Measurements from ENCODE around the gene SLC12A3. TPM values are rescaled to one million over a fixed set of nuclear protein-coding genes. Genes with fewer than 3 reads are reported as not detected.

Gene SLC12A3, protein sequence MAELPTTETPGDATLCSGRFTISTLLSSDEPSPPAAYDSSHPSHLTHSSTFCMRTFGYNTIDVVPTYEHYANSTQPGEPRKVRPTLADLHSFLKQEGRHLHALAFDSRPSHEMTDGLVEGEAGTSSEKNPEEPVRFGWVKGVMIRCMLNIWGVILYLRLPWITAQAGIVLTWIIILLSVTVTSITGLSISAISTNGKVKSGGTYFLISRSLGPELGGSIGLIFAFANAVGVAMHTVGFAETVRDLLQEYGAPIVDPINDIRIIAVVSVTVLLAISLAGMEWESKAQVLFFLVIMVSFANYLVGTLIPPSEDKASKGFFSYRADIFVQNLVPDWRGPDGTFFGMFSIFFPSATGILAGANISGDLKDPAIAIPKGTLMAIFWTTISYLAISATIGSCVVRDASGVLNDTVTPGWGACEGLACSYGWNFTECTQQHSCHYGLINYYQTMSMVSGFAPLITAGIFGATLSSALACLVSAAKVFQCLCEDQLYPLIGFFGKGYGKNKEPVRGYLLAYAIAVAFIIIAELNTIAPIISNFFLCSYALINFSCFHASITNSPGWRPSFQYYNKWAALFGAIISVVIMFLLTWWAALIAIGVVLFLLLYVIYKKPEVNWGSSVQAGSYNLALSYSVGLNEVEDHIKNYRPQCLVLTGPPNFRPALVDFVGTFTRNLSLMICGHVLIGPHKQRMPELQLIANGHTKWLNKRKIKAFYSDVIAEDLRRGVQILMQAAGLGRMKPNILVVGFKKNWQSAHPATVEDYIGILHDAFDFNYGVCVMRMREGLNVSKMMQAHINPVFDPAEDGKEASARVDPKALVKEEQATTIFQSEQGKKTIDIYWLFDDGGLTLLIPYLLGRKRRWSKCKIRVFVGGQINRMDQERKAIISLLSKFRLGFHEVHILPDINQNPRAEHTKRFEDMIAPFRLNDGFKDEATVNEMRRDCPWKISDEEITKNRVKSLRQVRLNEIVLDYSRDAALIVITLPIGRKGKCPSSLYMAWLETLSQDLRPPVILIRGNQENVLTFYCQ
- total RNA-seq = not detected

DNA sequence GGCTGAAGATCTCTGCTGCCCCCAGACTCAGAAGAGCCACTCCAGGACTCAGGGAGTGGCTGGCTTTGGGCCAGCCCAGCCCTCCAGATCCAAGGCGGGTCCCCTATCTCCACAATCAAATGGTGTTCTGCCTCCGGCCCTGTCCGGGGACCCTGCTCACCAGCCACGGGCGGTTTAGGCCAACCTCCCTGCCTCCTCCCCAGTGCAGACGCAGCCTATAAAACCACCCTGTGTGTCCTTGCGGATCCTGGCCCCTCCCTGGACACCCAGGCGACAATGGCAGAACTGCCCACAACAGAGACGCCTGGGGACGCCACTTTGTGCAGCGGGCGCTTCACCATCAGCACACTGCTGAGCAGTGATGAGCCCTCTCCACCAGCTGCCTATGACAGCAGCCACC is at the start of gene SLC12A3:
TSS of gene SLC12A3 (plus strand) at position 248 of the 400 bp plus-strand sequence. CDS start at position 277, 29 bp downstream.
- TF ChIP-seq POLR2A (IDR thresholded peaks at IDR 0.05) (no peak), POLR2AphosphoS5 (IDR thresholded peaks at IDR 0.05) (no peak)
- TF ChIP-seq, protein P1, sequence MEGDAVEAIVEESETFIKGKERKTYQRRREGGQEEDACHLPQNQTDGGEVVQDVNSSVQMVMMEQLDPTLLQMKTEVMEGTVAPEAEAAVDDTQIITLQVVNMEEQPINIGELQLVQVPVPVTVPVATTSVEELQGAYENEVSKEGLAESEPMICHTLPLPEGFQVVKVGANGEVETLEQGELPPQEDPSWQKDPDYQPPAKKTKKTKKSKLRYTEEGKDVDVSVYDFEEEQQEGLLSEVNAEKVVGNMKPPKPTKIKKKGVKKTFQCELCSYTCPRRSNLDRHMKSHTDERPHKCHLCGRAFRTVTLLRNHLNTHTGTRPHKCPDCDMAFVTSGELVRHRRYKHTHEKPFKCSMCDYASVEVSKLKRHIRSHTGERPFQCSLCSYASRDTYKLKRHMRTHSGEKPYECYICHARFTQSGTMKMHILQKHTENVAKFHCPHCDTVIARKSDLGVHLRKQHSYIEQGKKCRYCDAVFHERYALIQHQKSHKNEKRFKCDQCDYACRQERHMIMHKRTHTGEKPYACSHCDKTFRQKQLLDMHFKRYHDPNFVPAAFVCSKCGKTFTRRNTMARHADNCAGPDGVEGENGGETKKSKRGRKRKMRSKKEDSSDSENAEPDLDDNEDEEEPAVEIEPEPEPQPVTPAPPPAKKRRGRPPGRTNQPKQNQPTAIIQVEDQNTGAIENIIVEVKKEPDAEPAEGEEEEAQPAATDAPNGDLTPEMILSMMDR (IDR thresholded peaks at IDR 0.05) = no peak
- H3K4me3 ChIP-seq = no peak within 1 kb of the TSS
- H3K36me3 ChIP-seq = no peaks in the 10 kb centered on the region
- H3K27me3 ChIP-seq = no peaks in the 10 kb centered on the region
- no peak within 1 kb of the TSS for H3K27ac ChIP-seq
- no peaks in the 10 kb centered on the region for H3K4me1 ChIP-seq
- DNase-seq (ENCODE audit: low spot score in 2 of 2) = no peak
- H3K9me3 ChIP-seq = no peaks in the 10 kb centered on the region
- intact Hi-C loops (cut with DNase I; ENCODE audit: low total_unique reads) = no loop called here

DNA sequence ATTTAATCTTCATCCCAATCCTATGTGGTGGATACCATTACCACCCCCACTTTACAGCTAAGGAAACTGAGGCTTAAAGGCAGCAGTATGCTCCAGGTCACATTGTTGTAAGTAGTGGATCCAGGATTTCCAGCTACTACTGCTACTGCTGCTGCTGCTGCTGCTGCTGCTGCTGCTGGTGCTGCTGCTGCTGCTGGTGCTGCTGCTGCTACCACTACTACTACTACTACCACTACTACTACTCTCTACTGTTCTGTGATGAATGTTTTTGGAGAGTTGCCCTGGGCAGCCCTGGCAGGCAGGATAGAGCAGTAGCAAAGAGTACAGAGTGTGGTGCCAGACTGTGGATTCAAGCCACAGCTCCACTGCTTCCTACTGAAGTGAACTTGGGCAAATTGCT is 49.3 kb upstream of the SLC12A3 start:
- TF ChIP-seq, protein P1 (IDR thresholded peaks at IDR 0.05) = no peak
- TF ChIP-seq POLR2AphosphoS5 (IDR thresholded peaks at IDR 0.05) = no peak
- no peak for TF ChIP-seq POLR2A (IDR thresholded peaks at IDR 0.05)
- intact Hi-C loops (cut with DNase I; ENCODE audit: low total_unique reads) = no loop called here

DNA sequence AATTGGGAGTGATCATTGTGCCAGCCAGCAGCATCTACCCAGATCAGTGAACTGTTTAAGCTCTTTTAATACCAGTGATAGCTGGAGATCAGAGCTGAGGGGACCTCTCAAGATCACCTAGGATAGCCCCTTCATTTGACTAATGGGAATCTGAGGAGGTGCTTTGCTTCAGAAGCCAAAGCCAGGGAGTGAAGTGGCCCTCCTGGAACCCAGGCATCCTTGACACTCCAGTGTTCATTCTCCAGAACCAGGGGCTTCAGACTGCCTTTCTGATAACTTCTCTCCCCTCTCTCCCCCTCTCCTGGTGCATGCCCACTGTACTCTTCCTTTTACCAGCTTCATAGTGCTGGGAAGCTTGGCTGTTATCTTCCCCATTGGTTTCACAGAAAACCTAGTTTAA is 48.0 kb upstream of the SLC12A3 start:
- intact Hi-C loops (cut with DNase I; ENCODE audit: low total_unique reads) = no loop called here
- Histone ChIP-seq H3K4me3 (no peak overlapping the region), H3K36me3 (no peaks in the 10 kb centered on the region), H3K27me3 (no peaks in the 10 kb centered on the region), H3K27ac (no peak overlapping the region), H3K9me3 (no peaks in the 10 kb centered on the region), H3K4me1 (no peaks in the 10 kb centered on the region)
- no peak for TF ChIP-seq POLR2AphosphoS5 (IDR thresholded peaks at IDR 0.05)
- TF ChIP-seq, protein P1 (IDR thresholded peaks at IDR 0.05) = no peak
- no peak for TF ChIP-seq POLR2A (IDR thresholded peaks at IDR 0.05)
- no peak for DNase-seq (ENCODE audit: low spot score in 2 of 2)

More for the DNA sequence above, 49.3 kb upstream of the SLC12A3 start:
- Histone ChIP-seq H3K9me3 (no peaks in the 10 kb centered on the region), H3K4me3 (no peak overlapping the region), H3K4me1 (no peaks in the 10 kb centered on the region), H3K27me3 (no peaks in the 10 kb centered on the region), H3K36me3 (no peaks in the 10 kb centered on the region), H3K27ac (no peak overlapping the region)
- no peak for DNase-seq (ENCODE audit: low spot score in 2 of 2)

DNA sequence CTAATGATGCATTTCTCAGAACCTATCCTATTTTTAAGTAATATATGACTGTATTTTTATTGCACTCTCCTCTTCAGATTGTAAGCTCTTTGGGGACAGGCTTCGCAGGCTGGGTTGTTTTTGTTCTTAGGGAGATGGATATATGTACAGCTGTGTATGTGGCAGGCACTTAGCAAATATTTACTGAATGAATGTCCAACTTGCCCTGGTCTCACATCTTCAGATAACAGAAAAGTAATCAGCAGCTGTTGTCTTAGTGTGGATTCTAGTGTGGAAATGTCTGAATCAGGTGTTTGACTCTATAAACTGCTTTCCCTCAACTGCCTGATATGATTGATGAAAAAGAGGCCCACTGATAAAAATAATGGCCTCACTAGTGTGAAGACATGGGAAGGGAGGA is 47.1 kb upstream of the SLC12A3 start:
- H3K9me3 ChIP-seq = no peaks in the 10 kb centered on the region
- no peaks in the 10 kb centered on the region for H3K4me1 ChIP-seq
- H3K27me3 ChIP-seq = no peaks in the 10 kb centered on the region
- no peak overlapping the region for H3K27ac ChIP-seq
- no peak overlapping the region for H3K4me3 ChIP-seq
- no peak for TF ChIP-seq POLR2AphosphoS5 (IDR thresholded peaks at IDR 0.05)
- TF ChIP-seq POLR2A (IDR thresholded peaks at IDR 0.05) = no peak
- TF ChIP-seq, protein P1 (IDR thresholded peaks at IDR 0.05) = no peak
- intact Hi-C loops (cut with DNase I; ENCODE audit: low total_unique reads) = no loop called here
- H3K36me3 ChIP-seq = no peaks in the 10 kb centered on the region
- DNase-seq (ENCODE audit: low spot score in 2 of 2) = no peak

Data from breast epithelium (tissue), 4 donors.